ENCODE results near the gene PROB1.

- TF ChIP-seq, protein P1, sequence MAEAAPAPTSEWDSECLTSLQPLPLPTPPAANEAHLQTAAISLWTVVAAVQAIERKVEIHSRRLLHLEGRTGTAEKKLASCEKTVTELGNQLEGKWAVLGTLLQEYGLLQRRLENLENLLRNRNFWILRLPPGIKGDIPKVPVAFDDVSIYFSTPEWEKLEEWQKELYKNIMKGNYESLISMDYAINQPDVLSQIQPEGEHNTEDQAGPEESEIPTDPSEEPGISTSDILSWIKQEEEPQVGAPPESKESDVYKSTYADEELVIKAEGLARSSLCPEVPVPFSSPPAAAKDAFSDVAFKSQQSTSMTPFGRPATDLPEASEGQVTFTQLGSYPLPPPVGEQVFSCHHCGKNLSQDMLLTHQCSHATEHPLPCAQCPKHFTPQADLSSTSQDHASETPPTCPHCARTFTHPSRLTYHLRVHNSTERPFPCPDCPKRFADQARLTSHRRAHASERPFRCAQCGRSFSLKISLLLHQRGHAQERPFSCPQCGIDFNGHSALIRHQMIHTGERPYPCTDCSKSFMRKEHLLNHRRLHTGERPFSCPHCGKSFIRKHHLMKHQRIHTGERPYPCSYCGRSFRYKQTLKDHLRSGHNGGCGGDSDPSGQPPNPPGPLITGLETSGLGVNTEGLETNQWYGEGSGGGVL (CRISPR knock-in tag; IDR thresholded peaks at IDR 0.05) = no peak
- no peak for TF ChIP-seq POLR2AphosphoS5 (IDR thresholded peaks at IDR 0.05; ENCODE audit: control insufficient read depth, insufficient read depth, low read depth, low read length)
- no peak for TF ChIP-seq CTCF (IDR thresholded peaks at IDR 0.05 in 2 of 3, conservative IDR thresholded peaks at IDR 0.05 in 1 of 3; ENCODE audit: insufficient read depth in 2 of 3, low read depth in 1 of 3, low read length in 3 of 3)
- TF ChIP-seq EWSR1 (IDR thresholded peaks at IDR 0.05; ENCODE audit: borderline replicate concordance, low read depth, partially characterized antibody) = no peak
- no peak for TF ChIP-seq BCLAF1 (IDR thresholded peaks at IDR 0.05; ENCODE audit: borderline replicate concordance in 1 of 2, control insufficient read depth in 1 of 2, low read depth in 2 of 2, low read length in 1 of 2)
Measured at GRCh38 chr5:139381837-139382761, 12.8 kb downstream of the PROB1 start.
